Right forelimb (tissue), 1 donor: ENCODE measurements around the gene TEX11.

Experiments
- DNase-seq: peaks from one replicate; pipeline ENCODE4 v3.0.0-alpha.2; 2018

Gene TEX11

GRCh38 chrX:70488856-70489255 lies 419.7 kb downstream of the TEX11 start:
- no peak for DNase-seq

DNA sequence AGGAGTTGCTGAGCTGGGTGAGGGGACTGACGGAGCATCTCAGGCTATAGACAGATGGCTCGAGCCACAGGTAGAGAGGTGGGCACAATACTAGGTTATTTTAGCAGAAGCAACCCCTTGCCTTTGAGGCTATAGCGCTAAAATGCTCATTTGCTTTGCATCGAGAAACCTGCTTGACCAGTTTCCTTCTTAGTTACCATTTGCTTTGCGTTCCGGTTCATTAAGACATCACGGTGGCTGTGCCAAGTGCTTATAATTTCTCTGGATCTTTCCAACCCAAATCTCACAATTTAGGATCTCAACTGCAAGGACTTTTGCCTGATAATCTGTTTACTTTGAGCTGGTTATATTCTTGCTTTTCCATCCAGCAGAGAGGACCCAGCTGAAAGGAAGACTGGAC lies 423.0 kb downstream of the TEX11 start:
- DNase-seq = no peak

DNA sequence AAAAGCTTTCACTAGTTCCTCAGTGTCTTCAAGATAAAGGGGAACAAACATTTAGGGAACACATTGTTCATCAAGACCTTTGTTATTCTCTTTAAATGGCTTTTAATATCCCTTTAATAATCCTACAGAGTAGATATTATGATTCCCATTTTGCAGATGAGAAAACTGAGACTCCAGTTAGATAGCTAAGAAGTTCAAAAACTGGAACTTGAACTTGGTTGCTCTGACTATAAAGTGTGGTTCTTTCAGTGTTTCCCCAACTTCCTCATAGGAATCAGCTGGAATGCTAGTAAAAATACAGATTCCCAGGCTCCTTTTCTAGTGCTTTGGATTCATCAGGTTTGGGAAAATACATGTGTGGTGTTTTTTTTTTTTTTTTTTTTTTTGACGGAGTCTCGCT lies 426.2 kb downstream of the TEX11 start:
- no peak for DNase-seq

- no peak for DNase-seq
Measured at GRCh38 chrX:70481471-70482270, 426.8 kb downstream of the TEX11 start.

DNA sequence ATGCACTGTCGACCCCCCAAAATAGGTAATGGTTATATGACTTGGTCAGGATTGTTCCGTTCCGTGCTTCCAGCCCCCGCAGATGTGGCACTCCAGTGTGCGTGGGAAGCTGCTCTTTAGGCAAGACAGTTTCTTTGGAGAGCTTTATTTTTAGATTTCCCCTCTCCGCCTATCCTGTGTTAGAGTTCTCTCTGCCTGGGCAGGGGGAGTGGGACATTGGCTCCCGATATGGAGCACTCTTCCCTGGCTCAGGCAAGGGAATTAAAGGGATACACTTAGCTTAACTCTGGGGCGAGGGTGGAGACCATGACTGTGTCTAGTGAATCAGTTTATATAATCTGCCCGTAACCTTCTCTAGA lies 427.9 kb downstream of the TEX11 start:
- no peak for DNase-seq

GRCh38 chrX:70479922-70480659 lies 428.4 kb downstream of the TEX11 start:
- DNase-seq = no peak

- DNase-seq = no peak
Measured at GRCh38 chrX:70479247-70479921, 429.1 kb downstream of the TEX11 start.
